ENCODE data around the gene YBX3. TPM values are rescaled to one million over a fixed set of nuclear protein-coding genes. Genes with fewer than 3 reads are reported as not detected.

The YBX3 gene
- total RNA-seq, 1 donor from 2014 or later = 394 TPM

- peak; percentile 80 for ATAC-seq
These were observed 1.2 kb downstream of the YBX3 start for GRCh38 chr12:10721651-10722501.

- ATAC-seq = no peak
These were observed 2.0 kb downstream of the YBX3 start for GRCh38 chr12:10720974-10721650.

- ATAC-seq = peak; percentile 29
These were observed 3.6 kb downstream of the YBX3 start for GRCh38 chr12:10719482-10719881.

GRCh38 chr12:10718279-10718821 is 4.8 kb downstream of the YBX3 start:
- peak; percentile 24 for ATAC-seq

GRCh38 chr12:10717410-10717809 is 5.7 kb downstream of the YBX3 start:
- ATAC-seq = no peak

GRCh38 chr12:10716704-10717315 is 6.3 kb downstream of the YBX3 start:
- peak; percentile 87 for ATAC-seq

GRCh38 chr12:10716277-10716676 is 6.8 kb downstream of the YBX3 start:
- ATAC-seq = peak; percentile 1

- no peak for ATAC-seq
These were observed 7.6 kb downstream of the YBX3 start for GRCh38 chr12:10715491-10715890.

- ATAC-seq = no peak
These were observed 13.3 kb downstream of the YBX3 start for GRCh38 chr12:10709808-10710207.

GRCh38 chr12:10708862-10709261 is 14.3 kb downstream of the YBX3 start:
- ATAC-seq = no peak

- ATAC-seq = no peak
These were observed 17.5 kb downstream of the YBX3 start for GRCh38 chr12:10705655-10706054.

- no peak for ATAC-seq
These were observed 21.3 kb downstream of the YBX3 start for GRCh38 chr12:10701843-10702242.

- ATAC-seq = peak; percentile 56
These were observed 21.9 kb downstream of the YBX3 start for GRCh38 chr12:10701131-10701681.

GRCh38 chr12:10700581-10700980 is 22.5 kb downstream of the YBX3 start:
- no peak for ATAC-seq

GRCh38 chr12:10697862-10698261 is 25.3 kb downstream of the YBX3 start:
- ATAC-seq = no peak

- ATAC-seq = no peak
These were observed 26.0 kb downstream of the YBX3 start for GRCh38 chr12:10697156-10697555.

- ATAC-seq = no peak
These were observed 32.2 kb downstream of the YBX3 start for GRCh38 chr12:10690906-10691305.

- no peak for ATAC-seq
These were observed 34.0 kb downstream of the YBX3 start for GRCh38 chr12:10689146-10689545.

GRCh38 chr12:10688042-10688441 is 35.1 kb downstream of the YBX3 start:
- ATAC-seq = no peak

GRCh38 chr12:10673659-10674384 is 49.3 kb downstream of the YBX3 start, which contains the start of gene STYK1:
STYK1 (minus strand) TSS chr12:10674052; CDS start chr12:10634618, 39,434 bp downstream.
- peak; percentile 95 for ATAC-seq

GRCh38 chr12:10672231-10672868 is 50.8 kb downstream of the YBX3 start:
- ATAC-seq = peak; percentile 28

- no peak for ATAC-seq
These were observed 53.6 kb downstream of the YBX3 start for GRCh38 chr12:10669533-10669932.

Data from esophagus mucosa (tissue), 1 donor.